HL-60 (cell line): ENCODE data around the gene KSR1.

Source experiments
- DNase-seq, 2 experiments: peaks; one replicate each; pipeline ENCODE4 v3.0.0-alpha.2; 2010 to 2020; ENCODE audit warnings: low read depth in 1 of 2, low spot score in 1 of 2
- H3K27ac ChIP-seq: fragments of 250-450 bp; sonication (Bioruptor Pico); replicated peaks from 2 replicates; pipeline ENCODE4 v1.5.1; 2020; ENCODE audit warnings: mild to moderate bottlenecking, moderate library complexity
- H3K27me3 ChIP-seq: fragments of 250-450 bp; sonication (Bioruptor Pico); 2 replicates; pipeline ENCODE4 v1.5.1; 2021; ENCODE audit warnings: mild to moderate bottlenecking, moderate library complexity; ENCODE audit not compliant: insufficient read depth, poor library complexity, severe bottlenecking
- H3K4me3 ChIP-seq: replicated peaks from 2 replicates; pipeline ENCODE4 v1.5.1; 2011; ENCODE audit warnings: mild to moderate bottlenecking, control low read depth, low read length; ENCODE audit not compliant: insufficient read depth
- GABPA ChIP-seq: IDR thresholded peaks from 2 replicates; pipeline ENCODE4 v1.6.1; 2012; ENCODE audit warnings: low read depth
- POLR2AphosphoS5 ChIP-seq: IDR thresholded peaks from 2 replicates; pipeline ENCODE4 v1.6.1; 2012; ENCODE audit warnings: low read depth
- SPI1 ChIP-seq: IDR thresholded peaks from 2 replicates; pipeline ENCODE4 v1.6.1; 2012; ENCODE audit warnings: low read depth, mild to moderate bottlenecking, borderline replicate concordance
- TF ChIP-seq, protein P1 (sequence below): IDR thresholded peaks from one replicate; pipeline ENCODE4 v1.5.1; 2011; ENCODE audit warnings: low read length, control low read depth, inconsistent platforms; ENCODE audit not compliant: insufficient read depth
- TF ChIP-seq, protein P2 (sequence below): IDR thresholded peaks from 2 replicates; pipeline ENCODE4 v1.6.1; 2012; ENCODE audit warnings: low read depth; ENCODE audit not compliant: insufficient replicate concordance

Gene KSR1

DNA sequence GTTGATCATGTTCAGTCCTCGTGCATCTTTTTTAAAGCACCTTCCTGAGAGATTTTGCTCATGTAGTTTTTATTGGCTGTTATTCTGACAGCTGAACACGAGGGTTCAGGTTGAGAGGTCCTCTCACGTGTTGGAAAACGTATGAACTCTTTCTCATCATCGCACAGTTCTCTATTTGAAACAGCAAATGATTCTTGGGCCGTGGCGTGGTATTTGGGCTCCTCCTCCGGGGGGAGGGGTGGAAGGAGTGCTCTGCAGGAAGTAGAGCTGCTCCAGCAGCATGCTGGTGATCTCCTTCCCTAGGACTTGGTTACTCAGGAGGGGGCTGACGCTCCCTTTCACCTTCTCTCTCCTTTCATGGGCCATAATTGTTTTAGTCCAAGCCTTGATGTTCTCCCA is 70.4 kb downstream of the KSR1 start:
- Histone ChIP-seq H3K4me3 (no peak overlapping the region), H3K27me3 (no peaks in the 10 kb centered on the region), H3K27ac (peak overlapping the region; percentile 98)
- TF ChIP-seq POLR2AphosphoS5, result peak; percentile 56
- TF ChIP-seq SPI1, result peak; percentile 41; the same call in 1 of the 2 replicates
- TF ChIP-seq, protein P1, sequence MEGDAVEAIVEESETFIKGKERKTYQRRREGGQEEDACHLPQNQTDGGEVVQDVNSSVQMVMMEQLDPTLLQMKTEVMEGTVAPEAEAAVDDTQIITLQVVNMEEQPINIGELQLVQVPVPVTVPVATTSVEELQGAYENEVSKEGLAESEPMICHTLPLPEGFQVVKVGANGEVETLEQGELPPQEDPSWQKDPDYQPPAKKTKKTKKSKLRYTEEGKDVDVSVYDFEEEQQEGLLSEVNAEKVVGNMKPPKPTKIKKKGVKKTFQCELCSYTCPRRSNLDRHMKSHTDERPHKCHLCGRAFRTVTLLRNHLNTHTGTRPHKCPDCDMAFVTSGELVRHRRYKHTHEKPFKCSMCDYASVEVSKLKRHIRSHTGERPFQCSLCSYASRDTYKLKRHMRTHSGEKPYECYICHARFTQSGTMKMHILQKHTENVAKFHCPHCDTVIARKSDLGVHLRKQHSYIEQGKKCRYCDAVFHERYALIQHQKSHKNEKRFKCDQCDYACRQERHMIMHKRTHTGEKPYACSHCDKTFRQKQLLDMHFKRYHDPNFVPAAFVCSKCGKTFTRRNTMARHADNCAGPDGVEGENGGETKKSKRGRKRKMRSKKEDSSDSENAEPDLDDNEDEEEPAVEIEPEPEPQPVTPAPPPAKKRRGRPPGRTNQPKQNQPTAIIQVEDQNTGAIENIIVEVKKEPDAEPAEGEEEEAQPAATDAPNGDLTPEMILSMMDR, result no peak
- no peak for TF ChIP-seq GABPA
- TF ChIP-seq, protein P2, sequence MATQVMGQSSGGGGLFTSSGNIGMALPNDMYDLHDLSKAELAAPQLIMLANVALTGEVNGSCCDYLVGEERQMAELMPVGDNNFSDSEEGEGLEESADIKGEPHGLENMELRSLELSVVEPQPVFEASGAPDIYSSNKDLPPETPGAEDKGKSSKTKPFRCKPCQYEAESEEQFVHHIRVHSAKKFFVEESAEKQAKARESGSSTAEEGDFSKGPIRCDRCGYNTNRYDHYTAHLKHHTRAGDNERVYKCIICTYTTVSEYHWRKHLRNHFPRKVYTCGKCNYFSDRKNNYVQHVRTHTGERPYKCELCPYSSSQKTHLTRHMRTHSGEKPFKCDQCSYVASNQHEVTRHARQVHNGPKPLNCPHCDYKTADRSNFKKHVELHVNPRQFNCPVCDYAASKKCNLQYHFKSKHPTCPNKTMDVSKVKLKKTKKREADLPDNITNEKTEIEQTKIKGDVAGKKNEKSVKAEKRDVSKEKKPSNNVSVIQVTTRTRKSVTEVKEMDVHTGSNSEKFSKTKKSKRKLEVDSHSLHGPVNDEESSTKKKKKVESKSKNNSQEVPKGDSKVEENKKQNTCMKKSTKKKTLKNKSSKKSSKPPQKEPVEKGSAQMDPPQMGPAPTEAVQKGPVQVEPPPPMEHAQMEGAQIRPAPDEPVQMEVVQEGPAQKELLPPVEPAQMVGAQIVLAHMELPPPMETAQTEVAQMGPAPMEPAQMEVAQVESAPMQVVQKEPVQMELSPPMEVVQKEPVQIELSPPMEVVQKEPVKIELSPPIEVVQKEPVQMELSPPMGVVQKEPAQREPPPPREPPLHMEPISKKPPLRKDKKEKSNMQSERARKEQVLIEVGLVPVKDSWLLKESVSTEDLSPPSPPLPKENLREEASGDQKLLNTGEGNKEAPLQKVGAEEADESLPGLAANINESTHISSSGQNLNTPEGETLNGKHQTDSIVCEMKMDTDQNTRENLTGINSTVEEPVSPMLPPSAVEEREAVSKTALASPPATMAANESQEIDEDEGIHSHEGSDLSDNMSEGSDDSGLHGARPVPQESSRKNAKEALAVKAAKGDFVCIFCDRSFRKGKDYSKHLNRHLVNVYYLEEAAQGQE, result no peak
- peak; percentile 59 to 90 for DNase-seq

DNA sequence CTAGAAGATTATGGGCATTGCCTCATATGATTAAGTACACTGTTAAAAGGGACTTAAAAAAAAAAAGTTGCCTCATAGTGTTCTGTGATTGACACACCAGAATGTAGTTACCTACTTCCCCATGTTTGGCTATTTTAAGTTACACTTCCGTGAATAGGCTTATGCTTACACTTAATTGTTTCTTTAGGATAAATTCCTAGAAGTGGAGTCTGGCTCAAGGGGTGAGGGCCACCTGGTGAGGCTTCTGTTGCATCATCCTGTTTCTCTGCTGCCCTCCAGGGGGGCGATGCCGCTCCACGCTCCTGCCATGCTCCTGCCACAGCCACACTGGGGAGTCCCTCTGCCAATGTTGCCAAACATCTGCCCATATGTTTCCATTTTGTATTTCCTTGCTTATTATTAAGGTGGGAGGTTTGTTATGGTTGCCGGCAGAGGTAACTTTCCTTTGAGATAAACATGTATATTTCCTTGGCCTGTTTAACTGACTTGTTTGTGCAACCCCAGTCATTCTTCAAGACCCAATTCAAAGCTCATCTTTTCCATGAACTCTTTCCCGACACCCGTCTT is 73.1 kb downstream of the KSR1 start:
- peak; percentile 79 to 89 for DNase-seq
- H3K4me3 ChIP-seq, result no peak overlapping the region
- H3K27me3 ChIP-seq, result no peaks in the 10 kb centered on the region
- peak overlapping the region; percentile 98 for H3K27ac ChIP-seq
- TF ChIP-seq, protein P2, result no peak
- TF ChIP-seq POLR2AphosphoS5 (peak; percentile 80), GABPA (no peak), SPI1 (peak; percentile 60; the same call in 1 of the 2 replicates)

DNA sequence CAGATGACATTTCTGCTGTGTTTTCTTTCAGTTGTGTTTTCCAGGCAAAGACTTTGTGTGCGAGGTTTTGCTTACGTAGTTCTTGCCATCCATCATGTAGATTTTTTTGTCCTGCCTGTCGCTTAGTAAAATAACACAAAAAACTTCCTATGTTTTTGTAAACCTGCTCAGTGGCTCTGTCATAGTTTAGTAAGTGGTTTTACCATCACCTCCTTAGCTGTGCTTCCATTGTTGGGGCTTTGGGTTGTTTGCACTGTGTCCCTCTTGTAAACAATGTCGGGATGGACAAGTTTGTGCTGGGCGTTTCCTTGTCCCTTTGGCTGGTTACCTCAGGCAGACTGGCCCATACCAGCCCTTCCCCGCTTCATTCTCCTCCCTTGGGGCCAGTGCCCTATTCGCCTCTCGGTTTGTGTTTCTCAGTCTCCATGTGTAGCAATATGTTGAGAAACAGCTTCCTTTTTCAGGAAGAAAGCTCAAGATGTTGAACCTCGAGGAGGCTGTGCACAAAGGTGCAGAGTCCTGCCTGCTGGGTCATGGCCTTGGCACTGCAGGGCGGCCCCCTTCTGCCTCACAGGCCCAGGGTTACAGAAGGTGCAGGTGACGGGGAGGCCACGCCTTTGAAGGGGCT is 74.6 kb downstream of the KSR1 start:
- H3K27me3 ChIP-seq, result no peaks in the 10 kb centered on the region
- no peak overlapping the region for H3K4me3 ChIP-seq
- peak; percentile 90 to 95 for DNase-seq
- TF ChIP-seq, protein P2, result peak; percentile 62
- TF ChIP-seq, protein P1, result no peak
- TF ChIP-seq GABPA, result 0 out of 2 replicates have a peak, but pooled peaks have one; percentile 26
- TF ChIP-seq POLR2AphosphoS5, result peak; percentile 91
- H3K27ac ChIP-seq, result peak overlapping the region; percentile 98
